Glomerular visceral epithelial cell (primary cell): ENCODE measurements around the gene COL8A2.

Source experiments
- DNase-seq: peaks from one replicate; pipeline ENCODE4 v3.0.0-alpha.2; 2016; ENCODE audit errors: extremely low spot score

The COL8A2 gene

GRCh38 chr1:36114371-36114770 is 10.7 kb downstream of the COL8A2 start:
- no peak for DNase-seq

GRCh38 chr1:36112823-36113222 is 12.2 kb downstream of the COL8A2 start:
- DNase-seq, result no peak

GRCh38 chr1:36111151-36111550 is 13.9 kb downstream of the COL8A2 start:
- DNase-seq, result no peak

GRCh38 chr1:36109041-36109679 is 15.9 kb downstream of the COL8A2 start:
- DNase-seq, result peak; percentile 89

- DNase-seq, result peak; percentile 87
These were observed 16.7 kb downstream of the COL8A2 start for GRCh38 chr1:36108314-36108713.

- DNase-seq, result no peak
These were observed 17.6 kb downstream of the COL8A2 start for GRCh38 chr1:36107394-36107793.

GRCh38 chr1:36106269-36106668 is 18.8 kb downstream of the COL8A2 start:
- no peak for DNase-seq

GRCh38 chr1:36101546-36101945 is 23.5 kb downstream of the COL8A2 start:
- no peak for DNase-seq

- DNase-seq, result no peak
These were observed 24.6 kb downstream of the COL8A2 start for GRCh38 chr1:36100376-36100775.

- peak; percentile 79 for DNase-seq
These were observed 25.2 kb downstream of the COL8A2 start for GRCh38 chr1:36099681-36100341.

- DNase-seq, result no peak
These were observed 26.2 kb downstream of the COL8A2 start for GRCh38 chr1:36098650-36099365.

- no peak for DNase-seq
These were observed 27.1 kb downstream of the COL8A2 start for GRCh38 chr1:36097693-36098585.

- DNase-seq, result peak; percentile 38
These were observed 28.3 kb downstream of the COL8A2 start for GRCh38 chr1:36096500-36097432.

GRCh38 chr1:36095760-36096405 is 29.1 kb downstream of the COL8A2 start:
- no peak for DNase-seq

- no peak for DNase-seq
These were observed 30.4 kb downstream of the COL8A2 start for GRCh38 chr1:36094621-36095061.

- DNase-seq, result no peak
These were observed 31.1 kb downstream of the COL8A2 start for GRCh38 chr1:36093929-36094328.

- DNase-seq, result no peak
These were observed 31.8 kb downstream of the COL8A2 start for GRCh38 chr1:36093226-36093625.

GRCh38 chr1:36092798-36093185 is 32.2 kb downstream of the COL8A2 start:
- DNase-seq, result no peak

- DNase-seq, result no peak
These were observed 32.7 kb downstream of the COL8A2 start for GRCh38 chr1:36092166-36092797.

- no peak for DNase-seq
These were observed 33.3 kb downstream of the COL8A2 start for GRCh38 chr1:36091698-36092097.
